Posterior vena cava (tissue), 2 donors: ENCODE data around the gene ERCC6L. TPM values are rescaled to one million over a fixed set of nuclear protein-coding genes. Genes with fewer than 3 reads are reported as not detected.
"Not testable (repeated sequence)": the region's sequence is repeated elsewhere in the genome, so short reads cannot be mapped to it uniquely, and the experiment has no call there.

Source experiments
- DNase-seq: peaks from one replicate; pipeline ENCODE4 v3.0.0-alpha.2; 2020; ENCODE audit warnings: low spot score
- intact Hi-C, 2 donors: fragments of 100-400 bp; cut with DNase I; formaldehyde crosslinking; loops; one replicate each; pipeline versions ENCODE4 v1.14.1 to v1.14.2; 2022 to 2023
- total RNA-seq, 2 donors: library from RNA; stranded (reverse); fragmentation: NEBNext Ultra II Directional; extraction: Animal tissue kit (Norgen Biotek cat#: 25700); gene quantifications; one replicate each; pipeline ENCODE4 v1.2.1, GENCODE V29; 2021
- donor health status: DM: yes; HTN: yes; CAD: no.
- donor health status: DM: yes; HTN: yes; CAD: no.

ERCC6L gene
- total RNA-seq, 2 donors from 2014 or later: 0.05 to 0.14 TPM

- intact Hi-C loops: no loop called here
- peak; percentile 96 for DNase-seq
These were observed 57.4 kb downstream of the ERCC6L start, which contains the start of gene PIN4 for GRCh38 chrX:72181178-72182125. Gene PIN4, plus strand, starts transcription at chrX:72181757. Its CDS starts 29 bp downstream, at chrX:72181786.

GRCh38 chrX:72180539-72180938 is 58.3 kb downstream of the ERCC6L start:
- no peak for DNase-seq
- intact Hi-C loops: no loop called here

- intact Hi-C loops: no loop called here
- DNase-seq: no peak
These were observed 61.8 kb downstream of the ERCC6L start for GRCh38 chrX:72176981-72177380.

GRCh38 chrX:72176289-72176688 is 62.5 kb downstream of the ERCC6L start:
- DNase-seq, intact Hi-C loops: not testable (repeated sequence)

- intact Hi-C loops: no loop called here
- no peak for DNase-seq
These were observed 69.7 kb downstream of the ERCC6L start for GRCh38 chrX:72169008-72169728.

GRCh38 chrX:72165551-72165950 is 73.3 kb downstream of the ERCC6L start:
- DNase-seq: no peak
- intact Hi-C loops: no loop called here

GRCh38 chrX:72159769-72160168 is 79.1 kb downstream of the ERCC6L start:
- intact Hi-C loops: no loop called here
- no peak for DNase-seq

GRCh38 chrX:72158773-72159172 is 80.1 kb downstream of the ERCC6L start:
- intact Hi-C loops: no loop called here
- DNase-seq: no peak

Other genes starting within 250 kb of the ERCC6L start
- gene RTL5, start 107.1 kb downstream of the ERCC6L start, total RNA-seq: 10 to 100 TPM in 1 of 2 donors, 1 to 10 TPM in 1; 8.9 to 10.7 TPM
- 1 to 10 TPM; 7.1 to 8.8 TPM for gene PIN4, start 57.3 kb downstream of the ERCC6L start, total RNA-seq
- 100 to 1,000 TPM; 739 to 780 TPM for gene RPS4X, start 38.2 kb upstream of the ERCC6L start, total RNA-seq
- not detected for gene CITED1, start 66.9 kb upstream of the ERCC6L start, total RNA-seq